Uterus (tissue), 2 donors: ENCODE data around the gene SLC35D3.
"Not testable (repeated sequence)": the region's sequence is repeated elsewhere in the genome, so short reads cannot be mapped to it uniquely, and the experiment has no call there.

Experiments
- POLR2A ChIP-seq, 2 donors: fragments of 450-650 bp; IDR thresholded peaks; one replicate each; pipeline ENCODE4 v1.6.1; 2016; ENCODE audit warnings: antibody characterized with exemption in 2 of 2, mild to moderate bottlenecking in 1 of 2, moderate library complexity in 1 of 2
- TF ChIP-seq, protein P1 (sequence below), 4 experiments: fragments of 200-600 bp in 2 of 4; fragments of 450-650 bp in 2 of 4; sonication (generic) in 2 of 4; IDR thresholded peaks; one replicate each; pipeline ENCODE4 v1.5.1; 2016 to 2019; ENCODE audit warnings: antibody characterized with exemption in 4 of 4, mild to moderate bottlenecking in 2 of 4, moderate library complexity in 1 of 4

DNA sequence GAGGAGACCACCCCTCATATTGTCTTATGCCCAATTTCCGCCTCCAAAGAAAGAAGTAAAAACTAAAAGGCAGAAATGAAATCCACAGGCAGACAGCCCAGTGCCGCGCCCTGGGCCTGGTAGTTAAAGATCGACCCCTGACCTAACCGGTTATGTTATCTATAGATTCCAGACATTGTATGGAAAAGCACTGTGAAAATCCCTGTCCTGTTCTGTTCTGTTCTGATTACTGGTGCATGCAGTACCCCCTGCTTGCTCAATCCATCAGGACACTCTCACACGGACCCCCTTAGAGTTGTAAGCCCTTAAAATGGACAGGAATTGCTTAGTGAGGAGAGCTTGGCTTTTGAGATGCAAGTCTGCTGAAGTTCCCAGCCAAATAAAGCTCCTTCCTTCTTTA is 37.8 kb downstream of the SLC35D3 start:
- not testable (repeated sequence) for TF ChIP-seq POLR2A (IDR thresholded peaks at IDR 0.05)
- TF ChIP-seq, protein P1, sequence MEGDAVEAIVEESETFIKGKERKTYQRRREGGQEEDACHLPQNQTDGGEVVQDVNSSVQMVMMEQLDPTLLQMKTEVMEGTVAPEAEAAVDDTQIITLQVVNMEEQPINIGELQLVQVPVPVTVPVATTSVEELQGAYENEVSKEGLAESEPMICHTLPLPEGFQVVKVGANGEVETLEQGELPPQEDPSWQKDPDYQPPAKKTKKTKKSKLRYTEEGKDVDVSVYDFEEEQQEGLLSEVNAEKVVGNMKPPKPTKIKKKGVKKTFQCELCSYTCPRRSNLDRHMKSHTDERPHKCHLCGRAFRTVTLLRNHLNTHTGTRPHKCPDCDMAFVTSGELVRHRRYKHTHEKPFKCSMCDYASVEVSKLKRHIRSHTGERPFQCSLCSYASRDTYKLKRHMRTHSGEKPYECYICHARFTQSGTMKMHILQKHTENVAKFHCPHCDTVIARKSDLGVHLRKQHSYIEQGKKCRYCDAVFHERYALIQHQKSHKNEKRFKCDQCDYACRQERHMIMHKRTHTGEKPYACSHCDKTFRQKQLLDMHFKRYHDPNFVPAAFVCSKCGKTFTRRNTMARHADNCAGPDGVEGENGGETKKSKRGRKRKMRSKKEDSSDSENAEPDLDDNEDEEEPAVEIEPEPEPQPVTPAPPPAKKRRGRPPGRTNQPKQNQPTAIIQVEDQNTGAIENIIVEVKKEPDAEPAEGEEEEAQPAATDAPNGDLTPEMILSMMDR (IDR thresholded peaks at IDR 0.05): not testable (repeated sequence)
